Lung microvascular endothelial cell (primary cell): ENCODE measurements around the gene AVL9. TPM values are rescaled to one million over a fixed set of nuclear protein-coding genes. Genes with fewer than 3 reads are reported as not detected.
"Not testable (repeated sequence)": the region's sequence is repeated elsewhere in the genome, so short reads cannot be mapped to it uniquely, and the experiment has no call there.

Experiments
- DNase-seq, 2 donors: peaks; one replicate each; pipeline versions ENCODE4 v3.0.0 to v3.0.0-alpha.2; 2010; ENCODE audit warnings: low read depth in 2 of 2
- total RNA-seq: library from RNA; depleted of rRNA; stranded (reverse); fragments of >200 nt; gene quantifications from 2 replicates; pipeline ENCODE4 v1.2.1, GENCODE V29; 2014

Gene AVL9
- total RNA-seq, 1 donor from 2014 or later = 47.6 TPM

DNA sequence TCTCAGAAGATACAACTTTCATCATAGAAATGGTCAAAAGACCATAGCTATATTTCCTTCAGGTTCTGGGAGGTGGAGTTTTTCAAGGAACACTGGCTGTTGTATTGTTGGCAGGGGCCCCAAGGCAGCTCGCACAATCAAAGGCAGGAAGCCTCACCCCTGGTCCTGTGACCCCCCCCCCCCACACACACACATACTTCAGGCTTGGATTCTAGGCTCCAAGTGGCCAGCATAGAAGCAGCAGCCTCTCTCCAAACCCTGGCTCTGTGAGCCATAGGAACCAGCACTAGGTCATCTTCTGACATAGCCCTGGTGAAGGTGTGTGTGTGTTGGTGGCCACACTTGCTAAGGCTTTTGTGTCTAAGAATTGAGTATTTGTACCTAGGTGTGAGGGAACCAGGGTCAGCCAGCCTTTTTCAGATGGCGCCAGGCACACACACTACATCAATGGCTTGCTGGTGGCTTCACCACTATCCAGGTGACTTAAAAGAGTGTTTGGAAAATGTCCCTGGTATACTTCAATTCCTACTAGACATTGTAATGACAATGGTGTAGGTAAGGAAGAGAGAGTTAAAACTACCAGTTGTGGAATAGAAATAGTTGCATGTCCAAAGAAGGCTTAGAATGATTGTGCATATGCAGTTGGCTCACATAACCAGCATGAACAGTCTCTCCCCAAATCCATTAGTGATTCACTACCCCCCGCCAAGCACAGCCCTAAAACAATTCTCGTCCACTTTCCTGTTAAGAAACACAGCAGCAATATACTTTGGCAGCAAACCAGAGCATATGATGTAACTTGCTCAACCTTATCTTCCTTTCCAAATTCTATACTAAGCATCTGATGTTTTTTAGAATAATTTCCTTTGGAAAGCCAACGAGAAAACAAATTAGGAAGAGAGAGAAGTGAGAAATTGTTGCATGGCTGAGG lies 91.3 kb downstream of the AVL9 start:
- peak; percentile 82 to 91 for DNase-seq

DNA sequence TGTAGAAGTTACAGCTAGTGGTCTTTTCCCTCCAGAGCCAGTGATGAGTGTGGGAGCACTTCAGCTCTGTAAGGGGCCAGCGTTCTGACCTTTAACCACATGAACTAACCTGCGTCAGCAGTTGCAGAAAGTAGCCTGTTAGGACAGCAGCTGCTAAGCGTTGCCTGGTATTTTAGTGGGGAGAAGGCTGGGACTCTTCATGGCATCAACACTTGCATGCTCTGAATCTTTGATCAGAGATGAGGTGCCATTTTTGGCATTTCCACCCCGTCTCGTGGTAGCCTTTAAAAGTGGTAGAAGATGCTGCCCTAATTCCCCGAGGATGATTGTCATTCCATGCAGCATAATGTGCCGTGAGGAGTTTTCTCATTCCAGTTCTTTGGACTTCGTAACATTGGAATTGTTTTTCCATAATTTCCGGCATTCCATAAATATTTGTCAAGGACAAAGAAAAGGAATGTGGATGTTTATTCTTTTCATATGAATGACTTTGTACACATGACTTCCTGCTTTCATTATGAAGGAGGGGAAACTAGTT lies 92.2 kb downstream of the AVL9 start:
- DNase-seq = peak; percentile 60 to 77

GRCh38 chr7:32588657-32589056 lies 93.4 kb downstream of the AVL9 start:
- peak; percentile 31 to 89 for DNase-seq

- no peak for DNase-seq
Measured at GRCh38 chr7:32591938-32592337, 96.6 kb downstream of the AVL9 start.

DNA sequence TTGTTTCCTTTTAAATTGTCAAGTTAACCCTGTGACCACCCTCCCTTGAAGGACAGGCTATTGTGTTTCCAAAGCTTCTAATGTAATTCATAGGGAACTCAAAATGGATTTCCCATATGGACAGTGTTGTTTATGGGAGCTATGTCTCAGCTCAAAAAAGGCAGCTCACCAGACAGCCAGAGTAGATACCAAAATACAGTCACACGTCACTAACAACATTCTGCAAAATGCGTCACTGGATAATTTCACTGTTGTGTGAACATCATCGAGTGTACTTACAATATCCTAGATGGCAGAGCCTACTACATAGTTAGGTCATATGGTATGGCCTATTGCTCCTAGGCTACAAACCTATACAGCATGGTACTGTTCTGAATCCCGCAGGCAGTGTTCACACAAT lies 97.4 kb downstream of the AVL9 start:
- no peak for DNase-seq

DNA sequence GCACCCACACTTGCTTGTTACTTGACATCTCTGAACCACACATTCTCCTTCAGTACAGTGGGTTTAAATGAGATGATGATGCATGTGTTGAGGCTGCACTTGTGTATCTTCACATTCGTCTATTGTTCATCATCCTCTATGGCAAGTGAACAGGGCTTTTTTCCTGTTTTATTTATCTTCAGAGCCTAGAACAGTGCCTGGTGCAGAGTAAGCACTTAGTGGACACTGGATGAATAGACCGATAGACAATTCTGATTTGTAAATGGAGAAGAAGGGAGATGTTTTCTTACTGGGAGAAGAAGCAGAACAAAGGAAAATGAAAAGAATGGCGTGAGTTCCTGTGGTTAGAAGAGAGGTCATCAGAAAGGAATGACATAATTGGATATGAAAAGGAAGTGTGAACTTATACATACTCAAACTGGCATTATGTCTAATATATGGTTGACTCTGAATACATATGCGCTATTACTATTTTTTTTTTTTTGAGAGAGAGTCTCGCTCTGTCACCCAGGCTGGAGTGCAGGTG lies 99.7 kb downstream of the AVL9 start:
- DNase-seq = no peak

- not testable (repeated sequence) for DNase-seq
Measured at GRCh38 chr7:32601196-32601595, 105.9 kb downstream of the AVL9 start.

DNA sequence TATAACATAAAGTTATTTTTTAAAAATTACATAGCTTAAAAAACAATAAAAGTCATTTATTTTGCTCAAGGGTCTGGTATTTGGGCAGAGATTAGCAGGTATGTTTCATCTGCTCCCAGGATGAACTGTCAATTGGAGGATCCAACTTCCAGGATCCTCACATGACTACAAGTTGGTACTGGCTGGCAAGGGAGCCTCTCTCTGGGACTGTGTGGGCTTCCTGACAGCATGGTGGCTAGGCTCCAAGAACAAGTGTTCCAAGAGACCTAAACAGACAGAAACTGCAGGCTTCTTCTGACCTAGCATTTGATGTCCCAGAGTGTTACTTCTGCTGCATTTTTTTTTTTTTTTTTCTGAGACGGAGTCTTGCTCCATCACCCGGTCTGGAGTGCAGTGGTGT lies 107.2 kb downstream of the AVL9 start:
- DNase-seq = no peak

GRCh38 chr7:32603492-32603891 lies 108.2 kb downstream of the AVL9 start:
- DNase-seq = not testable (repeated sequence)

- not testable (repeated sequence) for DNase-seq
Measured at GRCh38 chr7:32604047-32604446, 108.8 kb downstream of the AVL9 start.

GRCh38 chr7:32605032-32605431 lies 109.7 kb downstream of the AVL9 start:
- no peak for DNase-seq

- no peak for DNase-seq
Measured at GRCh38 chr7:32609463-32609862, 114.2 kb downstream of the AVL9 start.

GRCh38 chr7:32611201-32612099 lies 116.2 kb downstream of the AVL9 start:
- DNase-seq = no peak

GRCh38 chr7:32616625-32617024 lies 121.3 kb downstream of the AVL9 start:
- DNase-seq = peak in 1 of 2 donors; percentile 71

- no peak for DNase-seq
Measured at GRCh38 chr7:32618470-32618869, 123.2 kb downstream of the AVL9 start.

- no peak for DNase-seq
Measured at GRCh38 chr7:32618987-32619386, 123.7 kb downstream of the AVL9 start.

- DNase-seq = not testable (repeated sequence)
Measured at GRCh38 chr7:32619416-32619815, 124.1 kb downstream of the AVL9 start.

- DNase-seq = no peak
Measured at GRCh38 chr7:32631021-32631420, 135.7 kb downstream of the AVL9 start.

GRCh38 chr7:32631590-32632497 lies 136.6 kb downstream of the AVL9 start:
- not testable (repeated sequence) for DNase-seq

GRCh38 chr7:32633446-32633845 lies 138.2 kb downstream of the AVL9 start:
- DNase-seq = not testable (repeated sequence)
